CD4-positive, alpha-beta T cell treated with Interleukin-2 at 100 ng/mL for 4 hours (primary cell): ENCODE measurements around the gene DNAJC3.
"Not testable (repeated sequence)": the region's sequence is repeated elsewhere in the genome, so short reads cannot be mapped to it uniquely, and the experiment has no call there.

Experiments used
- DNase-seq: peaks from one replicate; pipeline ENCODE4 v3.0.0-alpha.2; 2020; ENCODE audit warnings: low spot score

DNAJC3 gene

GRCh38 chr13:95783747-95784146, 106.8 kb downstream of the DNAJC3 start:
- no peak for DNase-seq

GRCh38 chr13:95784161-95784899, 107.4 kb downstream of the DNAJC3 start:
- DNase-seq = no peak

- DNase-seq = no peak
These were observed 108.0 kb downstream of the DNAJC3 start for GRCh38 chr13:95784900-95785290.

- no peak for DNase-seq
These were observed 110.6 kb downstream of the DNAJC3 start for GRCh38 chr13:95787356-95788099.

GRCh38 chr13:95788100-95788463, 111.1 kb downstream of the DNAJC3 start:
- DNase-seq = no peak

- not testable (repeated sequence) for DNase-seq
These were observed 112.4 kb downstream of the DNAJC3 start for GRCh38 chr13:95789315-95789714.

- no peak for DNase-seq
These were observed 114.3 kb downstream of the DNAJC3 start for GRCh38 chr13:95791084-95791722.

- DNase-seq = no peak
These were observed 116.1 kb downstream of the DNAJC3 start for GRCh38 chr13:95793018-95793555.

GRCh38 chr13:95793781-95794180, 116.8 kb downstream of the DNAJC3 start:
- DNase-seq = no peak

- no peak for DNase-seq
These were observed 120.1 kb downstream of the DNAJC3 start for GRCh38 chr13:95797016-95797415.

GRCh38 chr13:95800436-95800835, 123.5 kb downstream of the DNAJC3 start:
- no peak for DNase-seq

GRCh38 chr13:95801825-95802224, 124.9 kb downstream of the DNAJC3 start:
- DNase-seq = no peak

- no peak for DNase-seq
These were observed 129.0 kb downstream of the DNAJC3 start for GRCh38 chr13:95805921-95806320.

- DNase-seq = no peak
These were observed 132.5 kb downstream of the DNAJC3 start for GRCh38 chr13:95809429-95809828.

- no peak for DNase-seq
These were observed 136.2 kb downstream of the DNAJC3 start for GRCh38 chr13:95813139-95813538.

- DNase-seq = no peak
These were observed 137.6 kb downstream of the DNAJC3 start for GRCh38 chr13:95814495-95814894.

GRCh38 chr13:95822303-95822702, 145.4 kb downstream of the DNAJC3 start:
- no peak for DNase-seq

- no peak for DNase-seq
These were observed 156.2 kb downstream of the DNAJC3 start for GRCh38 chr13:95833126-95833525.

GRCh38 chr13:95833719-95834118, 156.8 kb downstream of the DNAJC3 start:
- DNase-seq = no peak

GRCh38 chr13:95834134-95834765, 157.3 kb downstream of the DNAJC3 start:
- DNase-seq = peak; percentile 68

- no peak for DNase-seq
These were observed 165.0 kb downstream of the DNAJC3 start for GRCh38 chr13:95841894-95842293.

- DNase-seq = no peak
These were observed 166.0 kb downstream of the DNAJC3 start for GRCh38 chr13:95842898-95843297.
